GM23338 (cell line): Measurements from ENCODE around the gene TRIM44.

Experiments used
- EZH2phosphoT487 ChIP-seq: fragments of 200-600 bp; sonication (generic); IDR thresholded peaks from one replicate; pipeline ENCODE4 v1.8.1; 2018; ENCODE audit warnings: antibody characterized with exemption; ENCODE audit not compliant: unreplicated experiment
- TF ChIP-seq, protein P1 (sequence below), 2 experiments: fragments of 200-600 bp in 1 of 2; sonication (generic) in 1 of 2; conservative IDR thresholded peaks; 2 replicates each; pipeline versions ENCODE4 v1.5.1 to v1.6.1; 2016 to 2017; ENCODE audit warnings: antibody characterized with exemption in 2 of 2, low read depth in 2 of 2, mild to moderate bottlenecking in 2 of 2, moderate library complexity in 1 of 2

DNA sequence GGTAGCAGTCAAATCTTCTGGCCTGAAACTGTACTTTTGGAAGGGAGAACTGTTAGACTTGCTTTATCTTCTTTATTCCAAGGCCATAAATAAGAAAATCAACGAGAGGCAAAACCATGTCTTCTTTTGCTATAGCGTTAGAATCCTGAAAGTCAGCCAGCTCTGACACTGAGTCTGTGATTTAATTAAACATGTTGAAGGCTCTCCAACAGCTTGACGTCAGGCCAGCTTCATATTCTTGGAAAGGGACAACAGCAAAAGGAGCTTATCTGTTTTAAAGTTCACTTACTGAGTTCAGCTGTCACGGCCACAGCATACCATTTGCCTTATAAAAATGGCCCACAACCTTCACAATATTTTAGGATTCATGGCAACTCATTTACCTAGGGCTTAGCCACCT, 150.3 kb downstream of the TRIM44 start:
- TF ChIP-seq, protein P1, sequence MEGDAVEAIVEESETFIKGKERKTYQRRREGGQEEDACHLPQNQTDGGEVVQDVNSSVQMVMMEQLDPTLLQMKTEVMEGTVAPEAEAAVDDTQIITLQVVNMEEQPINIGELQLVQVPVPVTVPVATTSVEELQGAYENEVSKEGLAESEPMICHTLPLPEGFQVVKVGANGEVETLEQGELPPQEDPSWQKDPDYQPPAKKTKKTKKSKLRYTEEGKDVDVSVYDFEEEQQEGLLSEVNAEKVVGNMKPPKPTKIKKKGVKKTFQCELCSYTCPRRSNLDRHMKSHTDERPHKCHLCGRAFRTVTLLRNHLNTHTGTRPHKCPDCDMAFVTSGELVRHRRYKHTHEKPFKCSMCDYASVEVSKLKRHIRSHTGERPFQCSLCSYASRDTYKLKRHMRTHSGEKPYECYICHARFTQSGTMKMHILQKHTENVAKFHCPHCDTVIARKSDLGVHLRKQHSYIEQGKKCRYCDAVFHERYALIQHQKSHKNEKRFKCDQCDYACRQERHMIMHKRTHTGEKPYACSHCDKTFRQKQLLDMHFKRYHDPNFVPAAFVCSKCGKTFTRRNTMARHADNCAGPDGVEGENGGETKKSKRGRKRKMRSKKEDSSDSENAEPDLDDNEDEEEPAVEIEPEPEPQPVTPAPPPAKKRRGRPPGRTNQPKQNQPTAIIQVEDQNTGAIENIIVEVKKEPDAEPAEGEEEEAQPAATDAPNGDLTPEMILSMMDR (conservative IDR thresholded peaks at IDR 0.05; ENCODE audit: low read depth in 2 of 2): no peak
- TF ChIP-seq EZH2phosphoT487: no peak
